WTC11 (cell line): Measurements from ENCODE around the gene IL1RAPL2. TPM values are rescaled to one million over a fixed set of nuclear protein-coding genes. Genes with fewer than 3 reads are reported as not detected.

ENCODE experiments used
- ATAC-seq: fragments of 200-7000 bp; cut with Tn5 transposase; 2 replicates; pipeline ENCODE4 v1.10.0; 2021; ENCODE audit warnings: mild to moderate bottlenecking, moderate library complexity
- CTCF ChIA-PET: fragments of 300-600 bp; sonication (Branson Sonifier 250); formaldehyde crosslinking; loops from one replicate; lab custom pipeline; 2021; ENCODE audit warnings: antibody characterized with exemption; lab: Charles Lee
- POLR2A ChIA-PET: fragments of 350-600 bp; sonication (Branson Sonifier 250); formaldehyde crosslinking; loops from one replicate; lab custom pipeline; 2021; ENCODE audit warnings: antibody characterized with exemption; lab: Charles Lee
- DNase-seq: peaks from one replicate; pipeline ENCODE4 v3.0.0; 2021; ENCODE audit warnings: low spot score
- H3K27ac Mint-ChIP-seq: 2 replicates; pipeline ENCODE4 v1.8.0; 2021; ENCODE audit warnings: mixed read lengths
- H3K27me3 Mint-ChIP-seq: 2 replicates; pipeline ENCODE4 v1.8.0; 2021; ENCODE audit warnings: low read depth, mild to moderate bottlenecking, moderate library complexity, mixed read lengths
- H3K36me3 Mint-ChIP-seq: 2 replicates; pipeline ENCODE4 v1.8.0; 2021; ENCODE audit warnings: mixed read lengths
- H3K4me1 Mint-ChIP-seq: 2 replicates; pipeline ENCODE4 v1.8.0; 2022; ENCODE audit warnings: mixed read lengths
- H3K4me3 Mint-ChIP-seq: 2 replicates; pipeline ENCODE4 v1.8.0; 2021; ENCODE audit warnings: mild to moderate bottlenecking, moderate library complexity, mixed read lengths
- H3K9me3 Mint-ChIP-seq: 2 replicates; pipeline ENCODE4 v1.8.0; 2021; ENCODE audit warnings: mixed read lengths
- FOXK1 ChIP-seq: sonication (generic); formaldehyde crosslinking; IDR thresholded peaks from 2 replicates; pipeline ENCODE4 v1.8.0; 2022; ENCODE audit warnings: mild to moderate bottlenecking, moderate library complexity, missing genetic modification reagents
- FOXP1 ChIP-seq: sonication (generic); formaldehyde crosslinking; IDR thresholded peaks from 2 replicates; pipeline ENCODE4 v1.8.0; 2022; ENCODE audit warnings: missing genetic modification reagents, mild to moderate bottlenecking, moderate library complexity, borderline replicate concordance
- NR1H2 ChIP-seq: sonication (generic); formaldehyde crosslinking; IDR thresholded peaks from 2 replicates; pipeline ENCODE4 v1.9.0; 2021; ENCODE audit warnings: mild to moderate bottlenecking, moderate library complexity, missing genetic modification reagents
- OVOL2 ChIP-seq: fragments of 250-450 bp; sonication (Bioruptor Pico); IDR thresholded peaks from 2 replicates; pipeline ENCODE4 v1.9.0; 2021; ENCODE audit warnings: mild to moderate bottlenecking, borderline replicate concordance
- RORB ChIP-seq: fragments of 250-450 bp; sonication (Bioruptor Pico); IDR thresholded peaks from 2 replicates; pipeline ENCODE4 v1.9.0; 2021; ENCODE audit warnings: mild to moderate bottlenecking
- ZBTB21 ChIP-seq: sonication (generic); formaldehyde crosslinking; IDR thresholded peaks from 2 replicates; pipeline ENCODE4 v1.8.1; 2023; ENCODE audit warnings: mild to moderate bottlenecking, missing genetic modification reagents, borderline replicate concordance
- ZNF416 ChIP-seq: fragments of 250-450 bp; sonication (Bioruptor Pico); IDR thresholded peaks from 2 replicates; pipeline ENCODE4 v1.9.0; 2021; ENCODE audit warnings: mild to moderate bottlenecking, inconsistent platforms
- total RNA-seq: library from RNA; stranded (reverse); gene quantifications from 3 replicates; pipeline ENCODE4 v1.2.3, GENCODE V29; 2021
- TF ChIP-seq, protein P1 (sequence below): sonication (generic); formaldehyde crosslinking; IDR thresholded peaks from 2 replicates; pipeline ENCODE4 v1.8.0; 2022; ENCODE audit warnings: mild to moderate bottlenecking, missing genetic modification reagents
- TF ChIP-seq, protein P2 (sequence below): sonication (generic); formaldehyde crosslinking; IDR thresholded peaks from 2 replicates; pipeline ENCODE4 v1.8.0; 2023; ENCODE audit warnings: mild to moderate bottlenecking, missing genetic modification reagents
- TF ChIP-seq, protein P3 (sequence below): sonication (generic); formaldehyde crosslinking; IDR thresholded peaks from 2 replicates; pipeline ENCODE4 v1.8.1; 2023; ENCODE audit warnings: mild to moderate bottlenecking, missing genetic modification reagents, borderline replicate concordance
- TF ChIP-seq, protein P4 (sequence below): sonication (generic); formaldehyde crosslinking; IDR thresholded peaks from 2 replicates; pipeline ENCODE4 v1.8.1; 2023; ENCODE audit warnings: mild to moderate bottlenecking, missing genetic modification reagents, moderate library complexity
- TF ChIP-seq, protein P5 (sequence below): fragments of 250-450 bp; sonication (Bioruptor Pico); IDR thresholded peaks from 2 replicates; pipeline ENCODE4 v2.1.2; 2022; ENCODE audit warnings: mild to moderate bottlenecking, moderate library complexity
- TF ChIP-seq, protein P6 (sequence below): sonication (generic); formaldehyde crosslinking; IDR thresholded peaks from 2 replicates; pipeline ENCODE4 v1.8.0; 2022; ENCODE audit warnings: mild to moderate bottlenecking, missing genetic modification reagents
- TF ChIP-seq, protein P7 (sequence below): sonication (generic); formaldehyde crosslinking; IDR thresholded peaks from 2 replicates; pipeline ENCODE4 v1.8.0; 2022; ENCODE audit warnings: mild to moderate bottlenecking, missing genetic modification reagents

Gene IL1RAPL2
- total RNA-seq, 1 experiment from 2014 or later, result 0.09 TPM

DNA sequence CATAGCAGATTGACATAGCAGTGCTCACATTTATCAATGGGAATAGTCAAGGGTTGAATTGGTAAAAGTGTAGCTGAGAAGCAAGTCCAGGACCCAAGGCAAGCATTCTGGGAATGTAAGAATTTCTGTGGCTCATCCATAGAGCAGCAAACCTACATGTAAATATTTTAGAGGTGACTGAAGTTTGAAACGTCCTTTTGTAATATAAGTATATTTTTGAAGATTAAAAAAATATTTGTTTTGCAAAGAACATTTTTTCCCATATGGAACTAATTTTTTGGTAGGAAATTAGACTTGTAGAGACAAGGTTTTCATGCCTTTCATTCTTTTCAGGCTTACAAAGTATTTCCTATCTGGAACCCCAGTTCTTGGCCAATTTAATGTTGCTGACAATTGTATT is 550.5 kb downstream of the IL1RAPL2 start:
- no peak overlapping the region for H3K27ac Mint-ChIP-seq
- no peaks in the 10 kb centered on the region for H3K36me3 Mint-ChIP-seq
- no peak overlapping the region for H3K4me3 Mint-ChIP-seq
- H3K4me1 Mint-ChIP-seq, result 0 out of 2 replicates have a peak, but pooled peaks cover 4% of the 10 kb centered on the region
- POLR2A ChIA-PET, result no interaction called here
- CTCF ChIA-PET, result no interaction called here
- H3K9me3 Mint-ChIP-seq, result 0 out of 2 replicates have a peak, but pooled peaks cover 7% of the 10 kb centered on the region
- no peak for DNase-seq
- no peak for ATAC-seq
- H3K27me3 Mint-ChIP-seq, result no peaks in the 10 kb centered on the region
- TF ChIP-seq ZBTB21, result no peak
- no peak for TF ChIP-seq ZNF416 (CRISPR knock-in tag)
- no peak for TF ChIP-seq OVOL2
- TF ChIP-seq, protein P1, sequence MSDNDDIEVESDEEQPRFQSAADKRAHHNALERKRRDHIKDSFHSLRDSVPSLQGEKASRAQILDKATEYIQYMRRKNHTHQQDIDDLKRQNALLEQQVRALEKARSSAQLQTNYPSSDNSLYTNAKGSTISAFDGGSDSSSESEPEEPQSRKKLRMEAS (CRISPR knock-in tag), result no peak
- TF ChIP-seq, protein P2, sequence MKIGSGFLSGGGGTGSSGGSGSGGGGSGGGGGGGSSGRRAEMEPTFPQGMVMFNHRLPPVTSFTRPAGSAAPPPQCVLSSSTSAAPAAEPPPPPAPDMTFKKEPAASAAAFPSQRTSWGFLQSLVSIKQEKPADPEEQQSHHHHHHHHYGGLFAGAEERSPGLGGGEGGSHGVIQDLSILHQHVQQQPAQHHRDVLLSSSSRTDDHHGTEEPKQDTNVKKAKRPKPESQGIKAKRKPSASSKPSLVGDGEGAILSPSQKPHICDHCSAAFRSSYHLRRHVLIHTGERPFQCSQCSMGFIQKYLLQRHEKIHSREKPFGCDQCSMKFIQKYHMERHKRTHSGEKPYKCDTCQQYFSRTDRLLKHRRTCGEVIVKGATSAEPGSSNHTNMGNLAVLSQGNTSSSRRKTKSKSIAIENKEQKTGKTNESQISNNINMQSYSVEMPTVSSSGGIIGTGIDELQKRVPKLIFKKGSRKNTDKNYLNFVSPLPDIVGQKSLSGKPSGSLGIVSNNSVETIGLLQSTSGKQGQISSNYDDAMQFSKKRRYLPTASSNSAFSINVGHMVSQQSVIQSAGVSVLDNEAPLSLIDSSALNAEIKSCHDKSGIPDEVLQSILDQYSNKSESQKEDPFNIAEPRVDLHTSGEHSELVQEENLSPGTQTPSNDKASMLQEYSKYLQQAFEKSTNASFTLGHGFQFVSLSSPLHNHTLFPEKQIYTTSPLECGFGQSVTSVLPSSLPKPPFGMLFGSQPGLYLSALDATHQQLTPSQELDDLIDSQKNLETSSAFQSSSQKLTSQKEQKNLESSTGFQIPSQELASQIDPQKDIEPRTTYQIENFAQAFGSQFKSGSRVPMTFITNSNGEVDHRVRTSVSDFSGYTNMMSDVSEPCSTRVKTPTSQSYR (CRISPR knock-in tag), result no peak
- TF ChIP-seq, protein P3, sequence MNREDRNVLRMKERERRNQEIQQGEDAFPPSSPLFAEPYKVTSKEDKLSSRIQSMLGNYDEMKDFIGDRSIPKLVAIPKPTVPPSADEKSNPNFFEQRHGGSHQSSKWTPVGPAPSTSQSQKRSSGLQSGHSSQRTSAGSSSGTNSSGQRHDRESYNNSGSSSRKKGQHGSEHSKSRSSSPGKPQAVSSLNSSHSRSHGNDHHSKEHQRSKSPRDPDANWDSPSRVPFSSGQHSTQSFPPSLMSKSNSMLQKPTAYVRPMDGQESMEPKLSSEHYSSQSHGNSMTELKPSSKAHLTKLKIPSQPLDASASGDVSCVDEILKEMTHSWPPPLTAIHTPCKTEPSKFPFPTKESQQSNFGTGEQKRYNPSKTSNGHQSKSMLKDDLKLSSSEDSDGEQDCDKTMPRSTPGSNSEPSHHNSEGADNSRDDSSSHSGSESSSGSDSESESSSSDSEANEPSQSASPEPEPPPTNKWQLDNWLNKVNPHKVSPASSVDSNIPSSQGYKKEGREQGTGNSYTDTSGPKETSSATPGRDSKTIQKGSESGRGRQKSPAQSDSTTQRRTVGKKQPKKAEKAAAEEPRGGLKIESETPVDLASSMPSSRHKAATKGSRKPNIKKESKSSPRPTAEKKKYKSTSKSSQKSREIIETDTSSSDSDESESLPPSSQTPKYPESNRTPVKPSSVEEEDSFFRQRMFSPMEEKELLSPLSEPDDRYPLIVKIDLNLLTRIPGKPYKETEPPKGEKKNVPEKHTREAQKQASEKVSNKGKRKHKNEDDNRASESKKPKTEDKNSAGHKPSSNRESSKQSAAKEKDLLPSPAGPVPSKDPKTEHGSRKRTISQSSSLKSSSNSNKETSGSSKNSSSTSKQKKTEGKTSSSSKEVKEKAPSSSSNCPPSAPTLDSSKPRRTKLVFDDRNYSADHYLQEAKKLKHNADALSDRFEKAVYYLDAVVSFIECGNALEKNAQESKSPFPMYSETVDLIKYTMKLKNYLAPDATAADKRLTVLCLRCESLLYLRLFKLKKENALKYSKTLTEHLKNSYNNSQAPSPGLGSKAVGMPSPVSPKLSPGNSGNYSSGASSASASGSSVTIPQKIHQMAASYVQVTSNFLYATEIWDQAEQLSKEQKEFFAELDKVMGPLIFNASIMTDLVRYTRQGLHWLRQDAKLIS (CRISPR knock-in tag), result no peak
- TF ChIP-seq FOXK1 (CRISPR knock-in tag), result no peak
- TF ChIP-seq, protein P4, sequence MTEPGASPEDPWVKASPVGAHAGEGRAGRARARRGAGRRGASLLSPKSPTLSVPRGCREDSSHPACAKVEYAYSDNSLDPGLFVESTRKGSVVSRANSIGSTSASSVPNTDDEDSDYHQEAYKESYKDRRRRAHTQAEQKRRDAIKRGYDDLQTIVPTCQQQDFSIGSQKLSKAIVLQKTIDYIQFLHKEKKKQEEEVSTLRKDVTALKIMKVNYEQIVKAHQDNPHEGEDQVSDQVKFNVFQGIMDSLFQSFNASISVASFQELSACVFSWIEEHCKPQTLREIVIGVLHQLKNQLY (CRISPR knock-in tag), result no peak
- TF ChIP-seq, protein P5, sequence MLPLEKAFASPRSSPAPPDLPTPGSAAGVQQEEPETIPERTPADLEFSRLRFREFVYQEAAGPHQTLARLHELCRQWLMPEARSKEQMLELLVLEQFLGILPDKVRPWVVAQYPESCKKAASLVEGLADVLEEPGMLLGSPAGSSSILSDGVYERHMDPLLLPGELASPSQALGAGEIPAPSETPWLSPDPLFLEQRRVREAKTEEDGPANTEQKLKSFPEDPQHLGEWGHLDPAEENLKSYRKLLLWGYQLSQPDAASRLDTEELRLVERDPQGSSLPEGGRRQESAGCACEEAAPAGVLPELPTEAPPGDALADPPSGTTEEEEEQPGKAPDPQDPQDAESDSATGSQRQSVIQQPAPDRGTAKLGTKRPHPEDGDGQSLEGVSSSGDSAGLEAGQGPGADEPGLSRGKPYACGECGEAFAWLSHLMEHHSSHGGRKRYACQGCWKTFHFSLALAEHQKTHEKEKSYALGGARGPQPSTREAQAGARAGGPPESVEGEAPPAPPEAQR, result no peak
- no peak for TF ChIP-seq FOXP1 (CRISPR knock-in tag)
- TF ChIP-seq, protein P6, sequence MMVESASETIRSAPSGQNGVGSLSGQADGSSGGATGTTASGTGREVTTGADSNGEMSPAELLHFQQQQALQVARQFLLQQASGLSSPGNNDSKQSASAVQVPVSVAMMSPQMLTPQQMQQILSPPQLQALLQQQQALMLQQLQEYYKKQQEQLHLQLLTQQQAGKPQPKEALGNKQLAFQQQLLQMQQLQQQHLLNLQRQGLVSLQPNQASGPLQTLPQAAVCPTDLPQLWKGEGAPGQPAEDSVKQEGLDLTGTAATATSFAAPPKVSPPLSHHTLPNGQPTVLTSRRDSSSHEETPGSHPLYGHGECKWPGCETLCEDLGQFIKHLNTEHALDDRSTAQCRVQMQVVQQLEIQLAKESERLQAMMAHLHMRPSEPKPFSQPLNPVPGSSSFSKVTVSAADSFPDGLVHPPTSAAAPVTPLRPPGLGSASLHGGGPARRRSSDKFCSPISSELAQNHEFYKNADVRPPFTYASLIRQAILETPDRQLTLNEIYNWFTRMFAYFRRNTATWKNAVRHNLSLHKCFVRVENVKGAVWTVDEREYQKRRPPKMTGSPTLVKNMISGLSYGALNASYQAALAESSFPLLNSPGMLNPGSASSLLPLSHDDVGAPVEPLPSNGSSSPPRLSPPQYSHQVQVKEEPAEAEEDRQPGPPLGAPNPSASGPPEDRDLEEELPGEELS, result no peak
- TF ChIP-seq NR1H2 (CRISPR knock-in tag), result no peak
- no peak for TF ChIP-seq RORB (CRISPR knock-in tag)
- TF ChIP-seq, protein P7, sequence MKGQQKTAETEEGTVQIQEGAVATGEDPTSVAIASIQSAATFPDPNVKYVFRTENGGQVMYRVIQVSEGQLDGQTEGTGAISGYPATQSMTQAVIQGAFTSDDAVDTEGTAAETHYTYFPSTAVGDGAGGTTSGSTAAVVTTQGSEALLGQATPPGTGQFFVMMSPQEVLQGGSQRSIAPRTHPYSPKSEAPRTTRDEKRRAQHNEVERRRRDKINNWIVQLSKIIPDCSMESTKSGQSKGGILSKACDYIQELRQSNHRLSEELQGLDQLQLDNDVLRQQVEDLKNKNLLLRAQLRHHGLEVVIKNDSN, result no peak
- TF ChIP-seq, all 79 proteins: peak for 0
